Diencephalon (tissue), 1 donor: ENCODE measurements around the gene FBLIM1. TPM values are rescaled to one million over a fixed set of nuclear protein-coding genes. Genes with fewer than 3 reads are reported as not detected.

Experiments
- total RNA-seq: library from RNA; depleted of rRNA; stranded (reverse); fragments of >200 nt; gene quantifications from one replicate; pipeline ENCODE4 v1.2.3, GENCODE V29; 2014

Gene FBLIM1
- 13.1 TPM for total RNA-seq

GRCh38 chr1:15758343-15758931 lies at the start of gene FBLIM1:
FBLIM1 (plus strand) TSS chr1:15758795; CDS start chr1:15764984, 6,189 bp downstream.

DNA sequence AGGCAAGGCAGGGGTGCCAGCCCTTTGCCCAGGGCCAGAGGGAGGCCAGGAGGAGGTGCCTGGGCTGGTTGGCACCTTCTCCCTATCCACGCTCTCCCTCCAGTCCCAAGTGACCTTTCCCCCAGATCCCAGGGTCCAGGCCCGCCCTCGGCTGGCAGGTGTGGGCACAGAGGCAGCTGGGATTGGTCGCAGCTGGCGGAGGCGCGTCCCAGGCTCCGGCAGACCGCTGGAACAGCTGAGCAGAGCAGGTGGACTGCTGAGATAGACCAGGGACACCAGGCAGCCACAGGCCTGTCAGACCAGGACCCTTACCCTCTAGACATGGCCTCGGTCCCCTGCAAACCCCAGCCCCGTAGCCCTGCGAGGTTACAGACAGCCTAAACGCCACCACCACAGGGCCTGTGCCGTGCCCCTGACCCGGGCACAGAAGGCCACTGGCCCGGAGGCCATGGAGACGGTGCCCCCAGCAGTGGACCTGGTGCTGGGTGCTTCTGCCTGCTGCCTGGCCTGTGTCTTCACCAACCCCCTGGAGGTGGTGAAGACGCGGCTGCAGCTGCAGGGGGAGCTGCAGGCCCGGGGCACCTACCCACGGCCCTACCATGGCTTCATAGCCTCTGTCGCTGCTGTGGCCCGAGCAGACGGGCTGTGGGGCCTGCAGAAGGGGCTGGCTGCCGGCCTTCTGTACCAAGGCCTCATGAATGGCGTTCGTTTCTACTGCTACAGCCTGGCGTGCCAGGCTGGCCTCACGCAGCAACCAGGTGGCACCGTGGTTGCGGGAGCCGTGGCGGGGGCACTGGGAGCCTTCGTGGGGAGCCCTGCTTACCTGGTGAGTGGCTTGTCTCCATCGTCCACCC lies 22.3 kb upstream of the FBLIM1 start, which contains the start of gene SLC25A34:
Gene SLC25A34, plus strand, starts transcription at position 221 of the 854 bp plus-strand sequence. Its CDS starts 228 bp downstream, at position 449.

GRCh38 chr1:15742339-15742801 lies 16.2 kb upstream of the FBLIM1 start, which contains the start of gene TMEM82:
TMEM82 (plus strand) TSS chr1:15742499; CDS start chr1:15742560, 61 bp downstream.

GRCh38 chr1:15807549-15807948 lies 49.0 kb downstream of the FBLIM1 start, which contains the start of gene UQCRHL:
UQCRHL (minus strand) TSS chr1:15807649; CDS start chr1:15807649, 0 bp downstream.

Other genes starting within 250 kb of the FBLIM1 start
- gene CASP9, start 234.6 kb upstream of the FBLIM1 start, total RNA-seq = 6.9 TPM
- gene DNAJC16, start 231.9 kb upstream of the FBLIM1 start, total RNA-seq = 20.5 TPM
- 2.3 TPM for gene AGMAT, start 173.7 kb upstream of the FBLIM1 start, total RNA-seq
- gene DDI2, start 141.3 kb upstream of the FBLIM1 start, total RNA-seq = 26.3 TPM
- 36.4 TPM for gene PLEKHM2, start 74.5 kb upstream of the FBLIM1 start, total RNA-seq
- 0.23 TPM for gene SLC25A34, start 22.5 kb upstream of the FBLIM1 start, total RNA-seq
- not detected for gene TMEM82, start 16.3 kb upstream of the FBLIM1 start, total RNA-seq
- 2.8 TPM for gene UQCRHL, start 48.9 kb downstream of the FBLIM1 start, total RNA-seq
- gene SPEN, start 88.9 kb downstream of the FBLIM1 start, total RNA-seq = 52.6 TPM
- gene ZBTB17, start 217.3 kb downstream of the FBLIM1 start, total RNA-seq = 23.8 TPM
- gene SRARP, start 245.4 kb downstream of the FBLIM1 start, total RNA-seq = 1.2 TPM